Stimulated activated CD8-positive, alpha-beta memory T cell treated with anti-CD3 and anti-CD28 coated beads, Interleukin-15, amount 100 ng/mL, for 4 hours (primary cell): ENCODE results near the gene ANTXR2.
A peak's percentile ranks its signal among the peaks of the same experiment; 100 is the strongest.
"Not testable (repeated sequence)": the region's sequence is repeated elsewhere in the genome, so short reads cannot be mapped to it uniquely, and the experiment has no call there.

Experiments used
- DNase-seq, 2 donors: peaks; one replicate each; pipeline ENCODE4 v3.0.0-alpha.2; 2020; ENCODE audit warnings: low read depth in 2 of 2

ANTXR2 gene

GRCh38 chr4:80072744-80073472, at the start of gene ANTXR2:
Gene ANTXR2 (minus strand): TSS chr4:80073229. CDS start chr4:80072560, 669 bp downstream.
- DNase-seq, result peak; percentile 42 to 47

GRCh38 chr4:80121815-80122214, 48.8 kb upstream of the ANTXR2 start:
- DNase-seq, result not testable (repeated sequence)

GRCh38 chr4:80119620-80120019, 46.6 kb upstream of the ANTXR2 start:
- not testable (repeated sequence) for DNase-seq

DNA sequence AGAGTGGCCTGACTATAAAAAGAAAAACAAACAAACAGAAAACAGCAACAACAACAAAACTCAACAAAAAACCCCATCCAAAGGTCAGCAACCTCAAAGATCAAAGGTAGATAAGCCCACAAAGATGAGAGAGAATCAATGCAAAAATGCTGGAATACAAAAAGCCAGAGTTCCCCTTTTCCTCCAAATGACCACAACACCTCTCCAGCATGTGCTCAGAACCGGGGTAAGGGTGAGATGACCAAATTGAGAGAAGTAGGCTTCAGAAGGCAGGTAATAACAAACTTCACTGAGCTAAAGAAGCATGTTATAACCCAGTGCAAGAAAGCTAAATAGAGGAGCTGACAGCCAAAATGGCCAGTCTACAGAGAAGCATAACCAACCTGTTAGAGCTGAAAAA, 43.5 kb upstream of the ANTXR2 start:
- no peak for DNase-seq

- DNase-seq, result no peak
Observed at GRCh38 chr4:80115368-80116181, 42.5 kb upstream of the ANTXR2 start.

- no peak for DNase-seq
Observed at GRCh38 chr4:80114732-80115265, 41.8 kb upstream of the ANTXR2 start.

DNA sequence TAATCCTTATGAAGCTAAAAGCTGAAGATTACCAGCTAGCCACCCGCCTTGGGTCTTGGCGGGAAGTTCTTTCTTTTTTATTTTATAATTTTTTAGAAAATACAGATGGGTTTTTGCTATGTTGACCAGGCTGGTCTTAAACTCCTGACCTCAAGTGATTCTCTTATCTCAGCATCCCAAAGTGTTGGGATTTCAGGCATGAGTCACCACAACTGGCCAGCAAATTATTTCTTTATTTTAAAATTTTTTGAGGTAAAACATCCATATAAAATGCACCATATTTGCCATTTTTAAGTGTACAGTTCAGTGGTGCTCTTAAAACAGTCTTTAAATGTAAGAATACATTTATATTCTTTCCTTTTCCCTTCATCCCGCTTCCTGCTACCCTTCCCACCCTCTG, 40.6 kb upstream of the ANTXR2 start:
- DNase-seq, result no peak

DNA sequence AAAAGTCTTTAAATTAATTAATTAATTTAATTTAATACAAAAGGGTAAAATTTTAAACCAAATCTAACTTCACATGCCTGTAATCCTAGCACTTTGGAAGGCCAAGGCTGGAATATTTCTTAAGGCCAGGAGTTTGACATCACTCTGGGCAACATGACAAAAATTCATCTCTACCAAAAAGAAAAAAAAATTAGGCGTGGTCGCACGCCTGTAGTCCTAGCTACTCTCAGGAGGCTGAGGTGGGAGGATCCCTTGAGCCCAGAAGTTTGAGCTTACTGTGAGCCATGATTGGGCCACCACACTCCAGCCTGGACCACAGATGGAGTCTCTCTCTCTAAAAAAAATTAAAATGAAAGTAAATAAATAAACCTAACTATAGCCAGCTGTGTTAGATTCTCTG, 39.2 kb upstream of the ANTXR2 start:
- DNase-seq, result no peak

GRCh38 chr4:80111276-80111675, 38.2 kb upstream of the ANTXR2 start:
- no peak for DNase-seq

DNA sequence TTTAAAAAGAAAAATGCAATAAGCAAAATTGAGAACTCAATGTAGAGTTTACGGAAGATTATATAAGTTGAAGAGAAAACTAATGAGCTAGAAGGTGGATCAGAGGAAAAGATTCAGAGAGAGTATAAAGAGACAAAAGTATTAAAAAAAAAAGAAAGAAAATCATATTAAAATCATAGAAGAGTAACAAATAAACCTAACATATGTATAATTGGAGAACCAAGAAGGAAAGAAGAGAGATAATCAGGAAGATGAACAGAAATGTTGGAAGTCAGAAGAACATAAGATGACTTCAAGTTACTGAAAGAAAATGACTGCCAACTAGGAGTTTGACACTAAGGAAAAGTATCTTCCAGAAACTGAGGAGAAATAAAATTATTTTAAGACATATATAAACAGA, 34.3 kb upstream of the ANTXR2 start:
- no peak for DNase-seq

GRCh38 chr4:80104927-80105326, 31.9 kb upstream of the ANTXR2 start:
- no peak for DNase-seq

DNA sequence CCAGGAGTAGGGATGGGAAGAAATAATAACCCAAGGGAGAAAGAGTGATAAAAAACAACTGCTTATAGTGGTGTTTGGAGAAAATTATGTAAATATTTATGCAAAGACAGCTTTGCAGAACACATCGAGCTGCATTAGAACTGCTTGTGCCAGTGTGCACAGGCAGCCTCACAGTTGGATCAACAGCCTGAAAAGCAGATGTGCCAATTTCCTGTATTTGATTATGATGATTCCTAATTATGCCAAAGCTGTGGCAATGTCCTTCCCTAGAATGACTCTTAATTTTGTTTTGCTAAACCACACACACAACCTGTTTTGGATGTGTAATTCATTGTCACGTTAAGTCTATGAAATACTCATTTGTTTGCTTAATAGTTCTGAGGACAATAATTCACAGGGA, 30.6 kb upstream of the ANTXR2 start:
- no peak for DNase-seq

DNA sequence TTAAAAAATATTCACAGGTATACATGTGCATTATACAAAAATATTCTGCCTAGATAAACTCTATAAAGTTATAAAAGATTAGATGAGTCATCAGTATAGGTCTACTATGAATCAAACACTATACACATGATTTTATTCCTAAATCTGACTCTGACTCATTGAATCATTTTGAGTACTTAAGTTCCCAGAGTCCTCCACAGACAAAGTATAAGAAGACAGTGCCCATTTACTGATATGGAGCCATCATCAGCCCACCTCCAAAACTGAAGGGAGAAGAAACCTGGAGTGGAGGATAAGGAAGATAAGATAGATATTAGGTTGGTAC, 28.7 kb upstream of the ANTXR2 start:
- DNase-seq, result no peak

- no peak for DNase-seq
Observed at GRCh38 chr4:80101071-80101791, 28.2 kb upstream of the ANTXR2 start.

GRCh38 chr4:80099671-80100070, 26.6 kb upstream of the ANTXR2 start:
- no peak for DNase-seq

DNA sequence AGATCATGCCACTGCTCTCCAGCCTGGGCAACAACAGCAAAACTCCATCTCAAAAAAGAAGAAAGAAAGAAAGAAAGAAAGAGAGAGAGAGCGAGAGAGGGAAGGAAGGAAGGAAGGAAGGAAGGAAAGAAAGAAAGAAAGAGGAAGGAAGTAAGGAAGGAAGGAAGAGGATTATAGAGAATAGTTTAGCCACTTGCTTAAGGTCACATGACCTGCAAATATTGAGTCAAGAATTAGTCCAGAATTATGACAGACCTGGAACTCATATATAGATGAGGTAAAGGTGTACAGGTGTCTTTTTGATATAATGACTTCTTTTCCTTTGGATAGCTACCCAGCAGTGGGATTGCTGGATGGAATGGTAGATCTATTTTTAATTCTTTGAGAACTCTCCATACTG, 25.6 kb upstream of the ANTXR2 start:
- DNase-seq, result no peak

DNA sequence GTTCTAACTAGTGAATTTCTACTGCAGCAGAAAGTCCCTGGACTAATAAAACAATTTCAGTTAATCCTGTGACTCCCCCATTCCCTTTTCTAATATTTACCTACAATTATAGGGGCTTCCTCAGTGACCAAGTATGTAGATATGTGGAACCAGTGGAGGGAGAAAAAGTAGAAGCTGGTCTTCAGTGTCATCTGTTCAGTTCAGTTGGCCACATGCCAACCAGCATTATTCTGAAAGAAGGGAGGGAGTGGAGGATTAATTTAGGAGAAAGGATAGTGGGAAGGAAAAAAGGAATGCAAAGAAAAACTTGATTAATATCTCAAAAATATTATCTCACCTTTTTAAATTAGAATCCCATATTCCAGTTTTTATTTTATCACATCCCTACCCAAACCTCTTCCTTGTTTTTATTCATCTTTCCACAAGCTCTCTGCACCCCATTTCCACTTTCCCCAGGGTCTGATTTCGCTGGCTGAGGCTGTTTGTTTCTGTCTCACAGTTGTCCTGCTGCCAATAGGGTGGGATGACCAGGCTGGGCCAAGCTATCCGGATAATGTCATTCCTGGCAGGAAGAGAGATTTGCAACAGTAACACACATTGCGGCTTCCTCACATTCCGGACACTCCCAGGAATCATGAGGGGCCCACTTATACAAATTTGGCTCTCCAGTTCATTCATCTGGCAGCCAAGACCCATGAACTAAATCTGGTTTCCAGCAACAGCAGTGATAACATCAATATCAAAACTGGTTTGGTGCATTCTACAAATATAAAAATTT, 24.6 kb upstream of the ANTXR2 start:
- DNase-seq, result no peak

GRCh38 chr4:80096175-80096850, 23.3 kb upstream of the ANTXR2 start:
- DNase-seq, result no peak

- no peak for DNase-seq
Observed at GRCh38 chr4:80094191-80094590, 21.2 kb upstream of the ANTXR2 start.

GRCh38 chr4:80093563-80093962, 20.5 kb upstream of the ANTXR2 start:
- DNase-seq, result no peak

GRCh38 chr4:80092847-80093246, 19.8 kb upstream of the ANTXR2 start:
- no peak for DNase-seq
